K562 (cell line): ENCODE data around the gene ITGB6. TPM values are rescaled to one million over a fixed set of nuclear protein-coding genes. Genes with fewer than 3 reads are reported as not detected.

ENCODE experiments used
- ATAC-seq: fragments of 200-7000 bp; cut with Tn5 transposase; 3 replicates; pipeline ENCODE4 v1.9.1; 2020; ENCODE audit warnings: moderate library complexity
- BruUV-seq: library from RNA; stranded (reverse); fragments of 400-500 nt; replicated peaks from 2 replicates; lab custom pipeline; 2021; lab: Mats Ljungman, UMichigan
- CTCF ChIA-PET: fragments of 300-600 bp; formaldehyde crosslinking; extraction: SDS; loops from one replicate; lab custom pipeline; 2021; ENCODE audit warnings: low intra/inter-chr PET ratio; lab: Yijun Ruan, JAX
- POLR2A ChIA-PET: fragments of 300-600, 350-650 bp; sonication (Branson Sonifier 250); formaldehyde crosslinking; extraction: SDS; loops from one replicate; lab custom pipeline; 2021; ENCODE audit warnings: antibody characterized with exemption, inconsistent platforms; lab: Yijun Ruan, JAX
- DNase-seq, 4 experiments: peaks; one replicate each; pipeline versions ENCODE4 v3.0.0 to v3.0.0-alpha.2; 2011 to 2018; ENCODE audit warnings: low spot score in 3 of 4, mixed read lengths in 3 of 4; ENCODE audit errors: extremely low read depth in 1 of 4
- FAIRE-seq: peaks from 2 replicates; lab custom pipeline; 2011; peaks lifted over from hg19 to GRCh38; lab: Jason Lieb, UNC
- H2AFZ ChIP-seq: 2 replicates; pipeline ENCODE4 v1.6.0; 2011; ENCODE audit warnings: low read depth, low read length, control low read depth, inconsistent platforms
- H3K27ac ChIP-seq: fragments of 200-600 bp; 3 replicates; pipeline ENCODE4 v1.8.0; 2011; ENCODE audit warnings: low read depth, mild to moderate bottlenecking, control low read depth, inconsistent platforms, low read length, moderate library complexity, mixed read lengths; ENCODE audit errors: extremely low read depth
- H3K27me3 ChIP-seq, 2 experiments: fragments of 300-600 bp in 1 of 2; 2 replicates in 1 of 2; 3 replicates in 1 of 2; pipeline versions ENCODE4 v1.6.0 to v1.8.0; 2011; ENCODE audit warnings: inconsistent platforms in 2 of 2, low read length in 2 of 2, mild to moderate bottlenecking in 1 of 2, mixed read lengths in 1 of 2, moderate library complexity in 1 of 2; ENCODE audit not compliant: control insufficient read depth in 2 of 2, insufficient read depth in 2 of 2
- H3K36me3 ChIP-seq: fragments of 300-600 bp; 3 replicates; pipeline ENCODE4 v1.8.0; 2011; ENCODE audit warnings: mild to moderate bottlenecking, low read length, inconsistent platforms; ENCODE audit not compliant: control insufficient read depth, insufficient read depth
- H3K4me1 ChIP-seq, 2 experiments: fragments of 200-600 bp in 1 of 2; replicated peaks in 1 of 2; 2 replicates in 1 of 2; 3 replicates in 1 of 2; pipeline versions ENCODE4 v1.5.1 to v1.8.0; 2011; ENCODE audit warnings: inconsistent platforms in 2 of 2, low read length in 2 of 2, mild to moderate bottlenecking in 1 of 2, mixed read lengths in 1 of 2, moderate library complexity in 1 of 2; ENCODE audit not compliant: control insufficient read depth in 2 of 2, insufficient read depth in 2 of 2
- H3K4me2 ChIP-seq: 2 replicates; pipeline ENCODE4 v1.6.1; 2011; ENCODE audit warnings: low read length, control low read depth, inconsistent platforms, mixed read lengths; ENCODE audit not compliant: insufficient read depth
- H3K4me3 ChIP-seq: fragments of 200-600 bp; sonication (generic), shearing (Covaris generic); 2 replicates; pipeline ENCODE4 v1.5.1; 2016; ENCODE audit warnings: control low read depth, inconsistent platforms
- H3K79me2 ChIP-seq: fragments of 200-600 bp; 3 replicates; pipeline ENCODE4 v1.8.0; 2011; ENCODE audit warnings: low read length, inconsistent platforms; ENCODE audit not compliant: control insufficient read depth, insufficient read depth
- H3K9ac ChIP-seq, 2 experiments: 2 replicates each; pipeline versions ENCODE4 v1.6.0 to v1.6.1; 2011; ENCODE audit warnings: low read depth in 2 of 2, low read length in 2 of 2, control low read depth in 1 of 2, inconsistent platforms in 1 of 2, mild to moderate bottlenecking in 1 of 2, mixed read lengths in 1 of 2; ENCODE audit not compliant: insufficient read depth in 1 of 2
- H3K9me1 ChIP-seq: one replicate; pipeline ENCODE4 v1.6.0; 2011; ENCODE audit warnings: inconsistent platforms, mild to moderate bottlenecking, low read length, moderate library complexity; ENCODE audit not compliant: control insufficient read depth, insufficient read depth
- H3K9me3 ChIP-seq: replicated peaks from 2 replicates; pipeline ENCODE4 v1.5.1; 2011; ENCODE audit warnings: low read depth, low read length, inconsistent platforms; ENCODE audit not compliant: control insufficient read depth, insufficient read depth
- H4K20me1 ChIP-seq: replicated peaks from 2 replicates; pipeline ENCODE4 v1.6.1; 2011; ENCODE audit warnings: low read length, inconsistent platforms, mixed read lengths; ENCODE audit not compliant: control insufficient read depth, insufficient read depth
- CXXC5 ChIP-seq: fragments of 250-450 bp; sonication (Bioruptor Pico); IDR thresholded peaks from 2 replicates; pipeline ENCODE4 v1.8.0; 2022; ENCODE audit warnings: inconsistent platforms, mild to moderate bottlenecking, moderate library complexity
- TAF15 ChIP-seq: fragments of 200-400 bp; formaldehyde crosslinking; IDR thresholded peaks from 2 replicates; pipeline ENCODE4 v1.6.1; 2017; ENCODE audit warnings: mild to moderate bottlenecking, low read depth, low read length, moderate library complexity
- UBTF ChIP-seq, 2 experiments: IDR thresholded peaks; 2 replicates each; pipeline ENCODE4 v1.6.1; 2012; ENCODE audit warnings: improper control_type of control experiment in 2 of 2, low read depth in 2 of 2, low read length in 2 of 2, borderline replicate concordance in 1 of 2
- ZNF551 ChIP-seq: fragments of 250-450 bp; sonication (Bioruptor Pico); IDR thresholded peaks from 2 replicates; pipeline ENCODE4 v1.5.0; 2021; ENCODE audit warnings: mild to moderate bottlenecking, moderate library complexity
- WGBS: fragments of 100-300 bp; shearing (Covaris generic); methylation state at CpG from one replicate; pipeline ENCODE4 v1.1.6; 2016; ENCODE audit warnings: low coverage, mixed read lengths; ENCODE audit not compliant: insufficient coverage; ENCODE audit errors: missing lambda C conversion rate; 5-methylcytosine and 5-hydroxymethylcytosine counted together
- in situ Hi-C: fragments of 300-500 bp; cut with MboI; formaldehyde crosslinking; loops from 4 replicates; pipeline ENCODE4 v1.15.0; 2018; ENCODE audit warnings: inconsistent platforms, mixed read lengths
- intact Hi-C: fragments of 100-400 bp; cut with micrococcal nuclease; formaldehyde crosslinking; loops from 2 replicates; pipeline ENCODE4 v1.14.2; 2022
- polyA plus RNA-seq, 8 experiments: library from polyadenylated mRNA; depleted of rRNA in 4 of 8; stranded (reverse) in 5 of 8; unstranded in 3 of 8; fragments of >200 nt; fragmentation: Nextera tagmentation in 2 of 8; fragmentation: Illumina TruSeq in 1 of 8; extraction: Ambion mirVana in 2 of 8; extraction: Trizol in 1 of 8; gene quantifications; 2 replicates each; pipeline versions ENCODE4 v1.2.1 to v1.2.3, GENCODE V29; 2011 to 2014; ENCODE audit warnings: inconsistent platforms in 1 of 8, missing spikeins in 1 of 8
- total RNA-seq, 7 experiments: library from RNA; depleted of rRNA in 6 of 7; stranded (reverse); fragments of >200 nt in 6 of 7; fragmentation: Illumina TruSeq in 2 of 7; extraction: Trizol in 2 of 7; gene quantifications; 2 replicates each; pipeline versions ENCODE4 v1.2.1 to v1.2.3, GENCODE V29; 2011 to 2021; ENCODE audit warnings: low replicate concordance in 1 of 7

Gene ITGB6
- total and polyA plus RNA-seq, 9 of the 15 experiments (the other 6 are each of a cell fraction or from before 2014, with no cell fraction given): 0.18 TPM; not detected in 8

- no peak overlapping the region for H3K27ac ChIP-seq
- 3% methylated on average over 4 of the region's 4 CpGs for WGBS
- no TSS peak for BruUV-seq
- in situ Hi-C loops: no loop called here
- H3K9me1 ChIP-seq: no peaks in the 10 kb centered on the region
- H3K9me3 ChIP-seq: no peaks in the 10 kb centered on the region
- no peak overlapping the region for H3K4me2 ChIP-seq
- intact Hi-C loops: no loop called here
- ChIA-PET CTCF (no interaction called here), POLR2A (no interaction called here)
- no peak overlapping the region for H3K9ac ChIP-seq
- no peak for TF ChIP-seq TAF15
- TF ChIP-seq ZNF551 (CRISPR knock-in tag): no peak
- no peak for TF ChIP-seq UBTF (IDR thresholded peaks at IDR 0.05; ENCODE audit: borderline replicate concordance in 1 of 2, low read depth in 2 of 2, low read length in 2 of 2)
- no peak for TF ChIP-seq CXXC5 (CRISPR knock-in tag)
- H3K4me1 ChIP-seq: no peaks in the 10 kb centered on the region
- no peak overlapping the region for H2AFZ ChIP-seq
- H3K79me2 ChIP-seq: no peaks in the 10 kb centered on the region
- H3K4me3 ChIP-seq: no peak overlapping the region
- H4K20me1 ChIP-seq: no peaks in the 10 kb centered on the region
- no peaks in the 10 kb centered on the region for H3K36me3 ChIP-seq
- ATAC-seq (no peak; the same call in 2 of the 3 replicates), FAIRE-seq (no peak), DNase-seq (no peak)
- H3K27me3 ChIP-seq: no peaks in the 10 kb centered on the region
These were observed 20.5 kb upstream of the ITGB6 start for GRCh38 chr2:160220545-160221009.
